ENCODE data around the gene DKC1. TPM values are rescaled to one million over a fixed set of nuclear protein-coding genes. Genes with fewer than 3 reads are reported as not detected.
A peak's percentile ranks its signal among the peaks of the same experiment; 100 is the strongest.

The DKC1 gene
- 89.2 and 115 TPM in 2 replicates for total RNA-seq (2014; rRNA removed)
- Bru-seq, nascent RNA = percentile 94 among the genes with signal in this experiment
- BruChase-seq, experiment 1, labeled RNA remaining after a 6-hour chase = percentile 96 among the genes with signal in this experiment
- BruChase-seq, experiment 2, labeled RNA remaining after a 2-hour chase = percentile 96 among the genes with signal in this experiment
- long read RNA-seq, transcript DKC1-213 (14 exons, 3,079 nt) = minor isoform, 5 of 236 reads
- long read RNA-seq, transcript DKC1-201 (15 exons, 2,577 nt) = major isoform, 104 of 236 reads
- long read RNA-seq, partial matches to known transcripts = 114 of 236 reads
- long read RNA-seq, other reads (novel, unspliced or antisense) = 13 of 236 reads

DNA sequence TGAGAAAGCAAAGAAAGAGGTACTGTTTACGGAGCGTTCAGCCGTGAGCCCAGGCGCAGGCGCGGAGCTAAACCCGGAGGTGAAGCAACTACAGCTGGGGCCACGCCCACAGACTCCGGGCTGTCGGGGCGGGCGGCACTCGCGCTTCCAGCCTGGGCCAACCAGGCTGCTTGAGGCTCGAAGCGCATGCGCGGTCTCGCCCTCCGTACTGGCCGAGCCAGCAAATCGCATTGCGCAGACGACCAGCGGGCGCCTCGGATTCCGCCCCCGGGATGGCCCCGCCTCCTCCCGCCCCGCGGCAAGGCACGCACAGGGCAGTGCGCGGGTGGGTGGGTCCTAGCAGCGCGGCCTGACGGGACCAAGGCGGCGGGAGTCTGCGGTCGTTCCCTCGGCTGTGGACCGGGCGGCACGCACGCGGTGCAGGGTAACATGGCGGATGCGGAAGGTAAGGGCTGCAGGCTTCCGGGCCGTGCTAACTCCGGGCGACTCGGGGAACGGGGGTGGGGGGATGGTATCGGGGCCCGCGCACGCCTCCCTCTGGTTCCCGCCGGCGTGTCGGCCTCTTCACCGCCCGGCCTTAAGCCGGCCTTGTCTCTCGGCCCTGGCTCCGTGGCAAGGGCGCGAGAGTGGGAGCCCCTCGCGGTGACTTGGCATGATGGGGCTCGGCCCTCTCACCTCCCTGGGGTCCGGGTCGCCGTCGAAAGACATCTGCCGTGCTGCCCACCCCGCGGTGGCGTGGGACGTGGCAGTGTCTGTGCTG, at the start of gene DKC1:
Gene DKC1 (plus strand): TSS at position 328 of the 760 bp plus-strand sequence. CDS start 102 bp downstream, at position 430.
- no TSS peak for BruUV-seq (replicated peaks)
- TF ChIP-seq EZH2phosphoT487 (IDR thresholded peaks at IDR 0.05; ENCODE audit: borderline replicate concordance, low read length) (no peak), EZH2 (IDR thresholded peaks at IDR 0.05; ENCODE audit: low read length, unreplicated experiment) (no peak)
- TF ChIP-seq, protein P1, sequence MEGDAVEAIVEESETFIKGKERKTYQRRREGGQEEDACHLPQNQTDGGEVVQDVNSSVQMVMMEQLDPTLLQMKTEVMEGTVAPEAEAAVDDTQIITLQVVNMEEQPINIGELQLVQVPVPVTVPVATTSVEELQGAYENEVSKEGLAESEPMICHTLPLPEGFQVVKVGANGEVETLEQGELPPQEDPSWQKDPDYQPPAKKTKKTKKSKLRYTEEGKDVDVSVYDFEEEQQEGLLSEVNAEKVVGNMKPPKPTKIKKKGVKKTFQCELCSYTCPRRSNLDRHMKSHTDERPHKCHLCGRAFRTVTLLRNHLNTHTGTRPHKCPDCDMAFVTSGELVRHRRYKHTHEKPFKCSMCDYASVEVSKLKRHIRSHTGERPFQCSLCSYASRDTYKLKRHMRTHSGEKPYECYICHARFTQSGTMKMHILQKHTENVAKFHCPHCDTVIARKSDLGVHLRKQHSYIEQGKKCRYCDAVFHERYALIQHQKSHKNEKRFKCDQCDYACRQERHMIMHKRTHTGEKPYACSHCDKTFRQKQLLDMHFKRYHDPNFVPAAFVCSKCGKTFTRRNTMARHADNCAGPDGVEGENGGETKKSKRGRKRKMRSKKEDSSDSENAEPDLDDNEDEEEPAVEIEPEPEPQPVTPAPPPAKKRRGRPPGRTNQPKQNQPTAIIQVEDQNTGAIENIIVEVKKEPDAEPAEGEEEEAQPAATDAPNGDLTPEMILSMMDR (conservative IDR thresholded peaks at IDR 0.05; ENCODE audit: low read depth, low read length) = no peak
- Histone ChIP-seq H2AFZ (ENCODE audit: low read length) (peak within 1 kb of the TSS; percentile 75), H3K4me2 (ENCODE audit: low read length) (peak within 1 kb of the TSS; percentile 92), H3K9ac (ENCODE audit: low read length) (peak within 1 kb of the TSS; percentile 98), H3K4me3 (ENCODE audit: low read length) (peak within 1 kb of the TSS; percentile 93), H4K20me1 (ENCODE audit: low read length) (peaks cover 30% of the 10 kb centered on the region), H3K27ac (ENCODE audit: low read length) (peak within 1 kb of the TSS; percentile 60), H3K79me2 (ENCODE audit: low read length) (peaks cover 48% of the 10 kb centered on the region), H3K9me3 (ENCODE audit: low read length) (no peaks in the 10 kb centered on the region), H3F3A (ENCODE audit: low read length, unreplicated experiment) (no peaks in the 10 kb centered on the region), H3K4me1 (ENCODE audit: insufficient read depth, low read length) (peaks cover 8% of the 10 kb centered on the region), H3K36me3 (ENCODE audit: low read depth, low read length) (peaks cover 33% of the 10 kb centered on the region), H3K9me2 (replicated peaks; ENCODE audit: low read length) (no peaks in the 10 kb centered on the region), H3K27me3 (ENCODE audit: low read length) (no peaks in the 10 kb centered on the region)
- POLR2A ChIA-PET (ENCODE audit: unreplicated experiment) = interaction anchor here (1.0 kb wide), 1 partner anchor 272 kb away, joined by 3 read pairs; the partner anchor contains the start of gene SLC10A3
- ATAC-seq = peak; percentile 91
- intact Hi-C loops (cut with micrococcal nuclease) = loop anchor here (5.0 kb wide), 1 partner anchor 45 kb away; the partner anchor contains the start of gene MPP1
- peak; percentile 98 for DNase-seq
- CTCF ChIA-PET = no interaction called here

DNA sequence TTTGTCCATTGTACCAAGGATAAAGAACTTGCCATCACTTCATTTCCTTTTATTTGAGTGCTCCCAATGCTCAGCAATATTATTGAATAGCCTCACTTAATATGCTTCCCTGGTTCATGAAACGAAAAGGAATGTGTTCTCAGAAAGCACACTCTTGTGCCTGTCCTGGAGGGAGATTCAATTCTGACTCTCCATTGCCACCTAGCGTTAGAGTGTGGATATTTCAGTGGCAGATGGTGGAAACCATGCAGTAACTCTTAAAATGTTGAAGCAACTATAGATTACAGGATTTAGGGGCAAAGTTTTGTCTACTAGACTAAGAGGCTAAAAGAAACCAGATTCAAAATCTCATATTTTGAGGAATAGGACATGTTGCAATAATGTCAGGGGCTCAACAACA, 47.7 kb upstream of the DKC1 start:
- H3K4me2 ChIP-seq (ENCODE audit: low read length) = no peak overlapping the region
- intact Hi-C loops (cut with micrococcal nuclease) = loop anchor here (1.0 kb wide), 1 partner anchor 33 kb away; no protein-coding TSS in a partner anchor
- H3K4me1 ChIP-seq (ENCODE audit: insufficient read depth, low read length) = peaks cover 43% of the 10 kb centered on the region
- no peak overlapping the region for H3K9ac ChIP-seq (ENCODE audit: low read length)
- DNase-seq (peak; percentile 76), ATAC-seq (peak; percentile 39)
- no peaks in the 10 kb centered on the region for H4K20me1 ChIP-seq (ENCODE audit: low read length)
- H3K4me3 ChIP-seq (ENCODE audit: low read length) = no peak overlapping the region
- TF ChIP-seq, protein P1 (conservative IDR thresholded peaks at IDR 0.05; ENCODE audit: low read depth, low read length) = peak; percentile 85
- no peak for TF ChIP-seq EZH2 (IDR thresholded peaks at IDR 0.05; ENCODE audit: low read length, unreplicated experiment)
- TF ChIP-seq EZH2phosphoT487 (IDR thresholded peaks at IDR 0.05; ENCODE audit: borderline replicate concordance, low read length) = no peak
- BruUV-seq (replicated peaks) = no TSS peak
- H3K27ac ChIP-seq (ENCODE audit: low read length) = no peak overlapping the region
- no peaks in the 10 kb centered on the region for H3K36me3 ChIP-seq (ENCODE audit: low read depth, low read length)
- H3K27me3 ChIP-seq (ENCODE audit: low read length) = no peaks in the 10 kb centered on the region
- CTCF ChIA-PET = no interaction called here
- POLR2A ChIA-PET (ENCODE audit: unreplicated experiment) = no interaction called here
- no peaks in the 10 kb centered on the region for H3K79me2 ChIP-seq (ENCODE audit: low read length)
- no peaks in the 10 kb centered on the region for H3K9me2 ChIP-seq (replicated peaks; ENCODE audit: low read length)
- peaks cover 2% of the 10 kb centered on the region for H3F3A ChIP-seq (ENCODE audit: low read length, unreplicated experiment)
- H2AFZ ChIP-seq (ENCODE audit: low read length) = no peak overlapping the region
- no peaks in the 10 kb centered on the region for H3K9me3 ChIP-seq (ENCODE audit: low read length)
